H1 (cell line): ENCODE data around the gene DOK7.

Experiments used
- CTCF ChIP-seq, 3 experiments: IDR thresholded peaks; 1 replicate in 2 of 3; 2 replicates in 1 of 3; pipeline versions ENCODE4 v1.5.1 to v1.6.1; 2011; ENCODE audit warnings: low read length in 3 of 3, mild to moderate bottlenecking in 3 of 3, inconsistent platforms in 2 of 3, low read depth in 1 of 3, moderate library complexity in 1 of 3; ENCODE audit not compliant: insufficient read depth in 1 of 3; ENCODE audit errors: control extremely low read depth in 1 of 3
- EZH2 ChIP-seq: fragments of 200-600 bp; sonication (generic); IDR thresholded peaks from 2 replicates; pipeline ENCODE4 v1.7.1; 2012; ENCODE audit warnings: low read depth, mild to moderate bottlenecking, moderate library complexity, low read length, inconsistent platforms; ENCODE audit not compliant: severe bottlenecking
- GABPA ChIP-seq: IDR thresholded peaks from 2 replicates; pipeline ENCODE4 v1.6.1; 2011; ENCODE audit warnings: mild to moderate bottlenecking, low read length, moderate library complexity, borderline replicate concordance; ENCODE audit not compliant: insufficient read depth
- POLR2AphosphoS5 ChIP-seq: IDR thresholded peaks from 2 replicates; pipeline ENCODE4 v1.6.1; 2011; ENCODE audit warnings: low read depth, low read length
- SRF ChIP-seq: IDR thresholded peaks from 2 replicates; pipeline ENCODE4 v1.6.1; 2011; ENCODE audit warnings: mild to moderate bottlenecking, low read depth, low read length, moderate library complexity
- TAF7 ChIP-seq: optimal IDR thresholded peaks from 2 replicates; pipeline ENCODE3; 2011; ENCODE audit warnings: low read depth, mild to moderate bottlenecking, inconsistent platforms, low read length, moderate library complexity, borderline replicate concordance
- TEAD4 ChIP-seq: IDR thresholded peaks from 2 replicates; pipeline ENCODE4 v1.6.1; 2012; ENCODE audit warnings: low read depth, low read length, inconsistent platforms, mixed read lengths

GRCh38 chr4:3512279-3512678 lies 49.2 kb downstream of the DOK7 start:
- no peak for TF ChIP-seq TEAD4
- no peak for TF ChIP-seq CTCF (IDR thresholded peaks at IDR 0.05; ENCODE audit: control extremely low read depth in 1 of 3, insufficient read depth in 1 of 3, low read depth in 1 of 3, low read length in 3 of 3)
- TF ChIP-seq SRF: no peak
- TF ChIP-seq EZH2: no peak
- TF ChIP-seq POLR2AphosphoS5: no peak
- no peak for TF ChIP-seq GABPA
- TF ChIP-seq TAF7: no peak
